ENCODE data around the gene PGBD4. TPM values are rescaled to one million over a fixed set of nuclear protein-coding genes. Genes with fewer than 3 reads are reported as not detected.
A peak's percentile ranks its signal among the peaks of the same experiment; 100 is the strongest.

Gene PGBD4
- total and polyA plus RNA-seq, 4 experiments from 2014 or later = 0.37 to 4.9 (median 2.7) TPM

- no peaks in the 10 kb centered on the region for H3K36me3 Mint-ChIP-seq
- H3K9me3 ChIP-seq (ENCODE audit: control insufficient read depth in 1 of 2, low read length in 2 of 2) = no peaks in the 10 kb centered on the region
- no peaks in the 10 kb centered on the region for H3K27me3 ChIP-seq (ENCODE audit: insufficient read depth, low read length)
- H3K27me3 Mint-ChIP-seq = peaks cover 6 to 16% of the 10 kb centered on the region in 2 donors
- no peak overlapping the region for H3K4me3 Mint-ChIP-seq
- H3K9me3 Mint-ChIP-seq = peaks cover 0 to 6% (median 0%) of the 10 kb centered on the region in 8 donors
- H3K4me3 ChIP-seq (ENCODE audit: low read length in 2 of 2) = no peak overlapping the region
- ChIA-PET CTCF (ENCODE audit: partially characterized antibody) (no interaction called here), POLR2A (ENCODE audit: partially characterized antibody) (no interaction called here)
- no peaks in the 10 kb centered on the region for H3K36me3 ChIP-seq (ENCODE audit: insufficient read depth, low read length)
- DNase-seq = no peak
- intact Hi-C loops (cut with micrococcal nuclease) = no loop called here
- H3K27ac ChIP-seq (ENCODE audit: low read depth, low read length) = no peak overlapping the region
- H3K4me1 ChIP-seq (ENCODE audit: insufficient read depth, low read length) = no peaks in the 10 kb centered on the region
- H3K4me1 Mint-ChIP-seq = no peaks in the 10 kb centered on the region
- no peak overlapping the region for H3K27ac Mint-ChIP-seq
Measured at GRCh38 chr15:34124651-34125050, 22.8 kb downstream of the PGBD4 start.

DNA sequence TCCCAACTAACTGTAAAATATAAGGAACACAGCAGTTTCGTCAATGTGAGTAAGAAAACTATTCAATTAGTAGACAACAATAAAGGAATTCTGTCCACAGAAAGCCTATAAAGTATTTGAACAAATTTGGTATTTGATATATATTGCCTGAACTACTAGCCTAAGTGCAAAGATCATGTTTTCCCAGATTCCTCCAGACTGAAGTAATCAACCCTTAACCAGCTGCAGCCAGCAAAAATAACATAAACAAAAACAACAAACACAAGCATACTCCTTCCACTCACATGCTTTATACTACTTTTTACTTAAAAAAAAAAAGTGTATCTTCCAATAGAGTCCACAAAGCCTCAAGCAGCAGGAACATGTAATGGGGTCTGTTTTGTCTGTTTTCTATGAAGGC lies 24.1 kb downstream of the PGBD4 start:
- Mint-ChIP-seq H3K36me3 (no peaks in the 10 kb centered on the region), H3K27ac (peak overlapping the region in 1 of 7 donors; percentile 59), H3K27me3 (peaks cover 3 to 8% of the 10 kb centered on the region in 2 donors), H3K4me3 (no peak overlapping the region), H3K9me3 (peaks cover 0 to 1% (median 0%) of the 10 kb centered on the region in 8 donors), H3K4me1 (no peaks in the 10 kb centered on the region)
- no peak for DNase-seq
- ChIA-PET POLR2A (ENCODE audit: partially characterized antibody) (no interaction called here), CTCF (ENCODE audit: partially characterized antibody) (no interaction called here)
- intact Hi-C loops (cut with micrococcal nuclease) = no loop called here
- no peak overlapping the region for H3K4me3 ChIP-seq (ENCODE audit: low read length in 2 of 2)
- no peak overlapping the region for H3K27ac ChIP-seq (ENCODE audit: low read depth, low read length)
- no peaks in the 10 kb centered on the region for H3K9me3 ChIP-seq (ENCODE audit: control insufficient read depth in 1 of 2, low read length in 2 of 2)
- H3K4me1 ChIP-seq (ENCODE audit: insufficient read depth, low read length) = no peaks in the 10 kb centered on the region
- no peaks in the 10 kb centered on the region for H3K27me3 ChIP-seq (ENCODE audit: insufficient read depth, low read length)
- no peaks in the 10 kb centered on the region for H3K36me3 ChIP-seq (ENCODE audit: insufficient read depth, low read length)

DNA sequence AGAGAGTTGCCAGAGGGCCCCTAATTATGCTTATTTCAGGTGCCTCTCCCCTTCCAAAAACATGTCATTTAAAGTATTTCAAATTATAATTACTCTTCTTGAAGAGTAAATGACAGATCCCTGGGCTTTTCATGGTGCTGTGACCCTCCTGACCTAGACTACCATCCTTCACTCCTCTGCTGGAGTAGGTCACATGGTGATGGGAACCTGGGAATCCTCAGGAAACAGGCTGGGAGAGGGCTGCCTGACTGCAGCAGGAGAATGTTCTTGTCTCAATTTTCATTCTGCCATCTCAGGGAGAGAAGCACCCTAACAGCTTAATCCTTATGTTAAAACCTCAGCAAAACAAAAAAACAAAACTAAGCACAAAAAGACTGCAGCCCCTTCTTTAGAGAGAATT lies 24.6 kb downstream of the PGBD4 start:
- Histone ChIP-seq H3K36me3 (ENCODE audit: insufficient read depth, low read length) (no peaks in the 10 kb centered on the region), H3K9me3 (ENCODE audit: control insufficient read depth in 1 of 2, low read length in 2 of 2) (no peaks in the 10 kb centered on the region), H3K4me1 (ENCODE audit: insufficient read depth, low read length) (no peaks in the 10 kb centered on the region), H3K27ac (ENCODE audit: low read depth, low read length) (no peak overlapping the region), H3K4me3 (ENCODE audit: low read length in 2 of 2) (no peak overlapping the region), H3K27me3 (ENCODE audit: insufficient read depth, low read length) (no peaks in the 10 kb centered on the region)
- Mint-ChIP-seq H3K27ac (peak overlapping the region in 1 of 7 donors; percentile 25), H3K4me3 (no peak overlapping the region), H3K9me3 (peaks cover 0 to 1% (median 0%) of the 10 kb centered on the region in 8 donors), H3K36me3 (no peaks in the 10 kb centered on the region), H3K4me1 (no peaks in the 10 kb centered on the region), H3K27me3 (peaks cover 3 to 5% of the 10 kb centered on the region in 2 donors)
- POLR2A ChIA-PET (ENCODE audit: partially characterized antibody) = no interaction called here
- DNase-seq = no peak
- intact Hi-C loops (cut with micrococcal nuclease) = no loop called here
- CTCF ChIA-PET (ENCODE audit: partially characterized antibody) = no interaction called here

DNA sequence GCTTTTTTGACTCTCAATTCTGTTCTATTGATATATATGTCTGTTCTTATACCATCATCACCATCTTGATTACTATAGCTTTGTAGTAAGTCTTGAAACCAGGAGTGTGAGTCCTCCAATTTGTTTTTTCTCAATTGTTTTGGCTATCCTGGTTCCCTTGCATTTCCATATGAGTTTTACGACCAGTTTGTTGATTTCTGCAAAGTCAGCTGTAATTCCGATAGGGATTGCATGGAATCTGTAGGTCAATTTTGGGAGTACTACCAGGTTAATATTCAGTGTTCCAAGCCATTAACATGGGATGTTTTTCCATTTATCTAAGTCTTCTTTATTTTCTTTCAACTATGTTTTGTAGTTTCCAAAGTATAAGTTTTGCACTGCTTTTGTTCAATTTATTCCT lies 27.0 kb downstream of the PGBD4 start:
- Histone ChIP-seq H3K27ac (ENCODE audit: low read depth, low read length) (no peak overlapping the region), H3K27me3 (ENCODE audit: insufficient read depth, low read length) (no peaks in the 10 kb centered on the region), H3K36me3 (ENCODE audit: insufficient read depth, low read length) (no peaks in the 10 kb centered on the region), H3K4me1 (ENCODE audit: insufficient read depth, low read length) (no peaks in the 10 kb centered on the region), H3K4me3 (ENCODE audit: low read length in 2 of 2) (no peak overlapping the region), H3K9me3 (ENCODE audit: control insufficient read depth in 1 of 2, low read length in 2 of 2) (no peaks in the 10 kb centered on the region)
- no peaks in the 10 kb centered on the region for H3K4me1 Mint-ChIP-seq
- CTCF ChIA-PET (ENCODE audit: partially characterized antibody) = no interaction called here
- H3K9me3 Mint-ChIP-seq = peaks cover 0 to 1% (median 0%) of the 10 kb centered on the region in 8 donors
- no peak for DNase-seq
- H3K4me3 Mint-ChIP-seq = no peak overlapping the region
- POLR2A ChIA-PET (ENCODE audit: partially characterized antibody) = no interaction called here
- H3K27ac Mint-ChIP-seq = no peak overlapping the region
- intact Hi-C loops (cut with micrococcal nuclease) = no loop called here
- no peaks in the 10 kb centered on the region for H3K36me3 Mint-ChIP-seq
- no peaks in the 10 kb centered on the region for H3K27me3 Mint-ChIP-seq

DNA sequence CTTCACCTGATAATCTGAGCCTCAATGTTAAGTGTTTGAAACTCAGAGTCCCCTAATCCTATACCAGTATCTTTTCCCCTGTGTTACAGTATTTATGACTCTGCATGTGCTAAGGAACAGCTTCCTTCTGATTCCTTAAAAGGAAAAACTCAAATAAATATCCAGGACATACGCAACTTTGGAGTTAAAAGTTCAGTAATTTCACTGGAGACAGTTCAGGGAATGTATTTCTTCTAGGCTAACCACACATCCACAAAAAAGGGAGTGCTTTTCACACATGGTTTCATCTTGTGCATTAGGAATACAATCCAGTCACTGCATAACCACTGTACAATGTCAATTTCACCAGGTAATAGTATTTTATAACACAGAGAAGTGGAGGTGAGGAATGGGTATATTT lies 31.0 kb downstream of the PGBD4 start:
- no peaks in the 10 kb centered on the region for H3K4me1 Mint-ChIP-seq
- Histone ChIP-seq H3K4me3 (ENCODE audit: low read length in 2 of 2) (no peak overlapping the region), H3K4me1 (ENCODE audit: insufficient read depth, low read length) (no peaks in the 10 kb centered on the region), H3K9me3 (ENCODE audit: control insufficient read depth in 1 of 2, low read length in 2 of 2) (no peaks in the 10 kb centered on the region), H3K36me3 (ENCODE audit: insufficient read depth, low read length) (no peaks in the 10 kb centered on the region), H3K27me3 (ENCODE audit: insufficient read depth, low read length) (no peaks in the 10 kb centered on the region), H3K27ac (ENCODE audit: low read depth, low read length) (no peak overlapping the region)
- H3K27me3 Mint-ChIP-seq = no peaks in the 10 kb centered on the region
- intact Hi-C loops (cut with micrococcal nuclease) = no loop called here
- ChIA-PET CTCF (ENCODE audit: partially characterized antibody) (interaction anchor here (1.0 kb wide), 1 partner anchor 11 kb away, joined by 3 read pairs; no protein-coding TSS in a partner anchor), POLR2A (ENCODE audit: partially characterized antibody) (no interaction called here)
- H3K9me3 Mint-ChIP-seq = no peaks in the 10 kb centered on the region
- no peak overlapping the region for H3K4me3 Mint-ChIP-seq
- H3K36me3 Mint-ChIP-seq = peaks cover 0 to 2% of the 10 kb centered on the region in 2 donors
- no peak for DNase-seq
- H3K27ac Mint-ChIP-seq = no peak overlapping the region

- Histone ChIP-seq H3K36me3 (ENCODE audit: insufficient read depth, low read length) (no peaks in the 10 kb centered on the region), H3K4me1 (ENCODE audit: insufficient read depth, low read length) (no peaks in the 10 kb centered on the region), H3K27me3 (ENCODE audit: insufficient read depth, low read length) (no peaks in the 10 kb centered on the region), H3K9me3 (ENCODE audit: control insufficient read depth in 1 of 2, low read length in 2 of 2) (no peaks in the 10 kb centered on the region), H3K27ac (ENCODE audit: low read depth, low read length) (no peak overlapping the region), H3K4me3 (ENCODE audit: low read length in 2 of 2) (no peak overlapping the region)
- DNase-seq = no peak
- no peak overlapping the region for H3K4me3 Mint-ChIP-seq
- H3K36me3 Mint-ChIP-seq = peaks cover 2 to 4% of the 10 kb centered on the region in 2 donors
- no peaks in the 10 kb centered on the region for H3K4me1 Mint-ChIP-seq
- POLR2A ChIA-PET (ENCODE audit: partially characterized antibody) = no interaction called here
- no peaks in the 10 kb centered on the region for H3K9me3 Mint-ChIP-seq
- H3K27ac Mint-ChIP-seq = no peak overlapping the region
- CTCF ChIA-PET (ENCODE audit: partially characterized antibody) = no interaction called here
- H3K27me3 Mint-ChIP-seq = no peaks in the 10 kb centered on the region
- intact Hi-C loops (cut with micrococcal nuclease) = no loop called here
Measured at GRCh38 chr15:34133511-34133910, 31.6 kb downstream of the PGBD4 start.

GRCh38 chr15:34147371-34148140 lies 45.7 kb downstream of the PGBD4 start:
- POLR2A ChIA-PET (ENCODE audit: partially characterized antibody) = no interaction called here
- CTCF ChIA-PET (ENCODE audit: partially characterized antibody) = no interaction called here

More at GRCh38 chr15:34147371-34148140, 45.7 kb downstream of the PGBD4 start:
- H3K9me3 Mint-ChIP-seq = no peaks in the 10 kb centered on the region
- Histone ChIP-seq H3K36me3 (ENCODE audit: insufficient read depth, low read length) (peaks cover 3% of the 10 kb centered on the region), H3K27me3 (ENCODE audit: insufficient read depth, low read length) (no peaks in the 10 kb centered on the region), H3K4me1 (ENCODE audit: insufficient read depth, low read length) (no peaks in the 10 kb centered on the region), H3K27ac (ENCODE audit: low read depth, low read length) (no peak overlapping the region), H3K9me3 (ENCODE audit: control insufficient read depth in 1 of 2, low read length in 2 of 2) (no peaks in the 10 kb centered on the region), H3K4me3 (ENCODE audit: low read length in 2 of 2) (no peak overlapping the region)
- no peaks in the 10 kb centered on the region for H3K4me1 Mint-ChIP-seq
- intact Hi-C loops (cut with micrococcal nuclease) = no loop called here
- no peak overlapping the region for H3K4me3 Mint-ChIP-seq
- peak overlapping the region in 4 of 7 donors; percentile 27 to 73 (median 48) for H3K27ac Mint-ChIP-seq
- peaks cover 41 to 54% of the 10 kb centered on the region in 2 donors for H3K36me3 Mint-ChIP-seq
- DNase-seq = no peak
- H3K27me3 Mint-ChIP-seq = no peaks in the 10 kb centered on the region
